ENCODE measurements around the gene PCYT1B.

PCYT1B gene

GRCh38 chrX:24646745-24647182, 383 bp downstream of the PCYT1B start:
- TF ChIP-seq CTCF (IDR thresholded peaks at IDR 0.05; ENCODE audit: borderline replicate concordance, extremely low read depth, low read length, poor library complexity, severe bottlenecking) (no peak), EZH2 (IDR thresholded peaks at IDR 0.05; ENCODE audit: borderline replicate concordance, low read depth, low read length, severe bottlenecking) (no peak)
- peak overlapping the region; percentile 57 for H3K9ac ChIP-seq (ENCODE audit: low read depth, low read length)
- DNase-seq (no peak), ATAC-seq (ENCODE audit: insufficient read depth, low read depth) (peak; percentile 47; the same call in 2 of the 3 replicates)
- peaks cover 28% of the 10 kb centered on the region for H3K4me1 ChIP-seq (ENCODE audit: insufficient read depth, low read length)
- no peaks in the 10 kb centered on the region for H4K20me1 ChIP-seq (ENCODE audit: insufficient read depth, low read length)
- H3K9me3 ChIP-seq (ENCODE audit: insufficient read depth, low read length, severe bottlenecking) = no peaks in the 10 kb centered on the region
- H3K79me2 ChIP-seq (ENCODE audit: insufficient read depth, low read length) = no peaks in the 10 kb centered on the region
- H3K4me3 ChIP-seq (ENCODE audit: low read depth in 1 of 2, low read length in 2 of 2) = peak overlapping the region; percentile 52 to 87; a peak in 3 of 4 replicates
- peak overlapping the region; percentile 80 for H3K27ac ChIP-seq (ENCODE audit: low read length)
- H3K27me3 ChIP-seq (ENCODE audit: insufficient read depth, low read length, poor library complexity) = no peaks in the 10 kb centered on the region
- no peaks in the 10 kb centered on the region for H3K36me3 ChIP-seq (ENCODE audit: insufficient read depth, low read length)
- peak overlapping the region; percentile 87 for H2AFZ ChIP-seq (ENCODE audit: low read depth, low read length)
- H3K4me2 ChIP-seq (ENCODE audit: insufficient read depth, low read length) = peak overlapping the region; percentile 89

DNA sequence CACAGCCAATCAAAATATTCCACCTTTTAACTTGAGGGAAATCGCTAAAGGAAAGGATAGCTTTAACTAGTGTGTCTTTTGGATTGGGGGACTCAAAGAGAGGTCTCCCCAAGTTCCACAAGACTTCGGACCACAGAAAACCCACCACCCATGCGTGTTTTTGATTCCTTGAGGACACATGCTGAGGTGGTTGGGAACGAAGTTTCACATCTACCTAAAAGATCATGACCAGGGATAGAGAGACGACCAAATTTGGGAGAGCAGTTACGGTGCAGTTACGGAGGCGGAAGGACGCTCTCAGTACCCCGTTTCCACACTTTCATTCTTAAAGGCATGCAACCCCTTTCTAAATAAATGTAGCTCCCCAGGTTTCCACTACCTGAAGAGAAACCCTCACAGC, 1.1 kb downstream of the PCYT1B start:
- H3K27me3 ChIP-seq (ENCODE audit: insufficient read depth, low read length, poor library complexity) = no peaks in the 10 kb centered on the region
- peak overlapping the region; percentile 69 for H2AFZ ChIP-seq (ENCODE audit: low read depth, low read length)
- H3K79me2 ChIP-seq (ENCODE audit: insufficient read depth, low read length) = no peaks in the 10 kb centered on the region
- H4K20me1 ChIP-seq (ENCODE audit: insufficient read depth, low read length) = no peaks in the 10 kb centered on the region
- H3K4me2 ChIP-seq (ENCODE audit: insufficient read depth, low read length) = peak overlapping the region; percentile 89
- TF ChIP-seq CTCF (IDR thresholded peaks at IDR 0.05; ENCODE audit: borderline replicate concordance, extremely low read depth, low read length, poor library complexity, severe bottlenecking) = no peak
- TF ChIP-seq EZH2 (IDR thresholded peaks at IDR 0.05; ENCODE audit: borderline replicate concordance, low read depth, low read length, severe bottlenecking) = no peak
- ATAC-seq (ENCODE audit: insufficient read depth, low read depth) (no peak), DNase-seq (no peak)
- H3K36me3 ChIP-seq (ENCODE audit: insufficient read depth, low read length) = no peaks in the 10 kb centered on the region
- peak overlapping the region; percentile 52 to 87; a peak in 3 of 4 replicates for H3K4me3 ChIP-seq (ENCODE audit: low read depth in 1 of 2, low read length in 2 of 2)
- H3K9me3 ChIP-seq (ENCODE audit: insufficient read depth, low read length, severe bottlenecking) = no peaks in the 10 kb centered on the region
- H3K27ac ChIP-seq (ENCODE audit: low read length) = peak overlapping the region; percentile 52; the same call in 1 of the 2 replicates
- peaks cover 28% of the 10 kb centered on the region for H3K4me1 ChIP-seq (ENCODE audit: insufficient read depth, low read length)
- peak overlapping the region; percentile 57 for H3K9ac ChIP-seq (ENCODE audit: low read depth, low read length)

DNA sequence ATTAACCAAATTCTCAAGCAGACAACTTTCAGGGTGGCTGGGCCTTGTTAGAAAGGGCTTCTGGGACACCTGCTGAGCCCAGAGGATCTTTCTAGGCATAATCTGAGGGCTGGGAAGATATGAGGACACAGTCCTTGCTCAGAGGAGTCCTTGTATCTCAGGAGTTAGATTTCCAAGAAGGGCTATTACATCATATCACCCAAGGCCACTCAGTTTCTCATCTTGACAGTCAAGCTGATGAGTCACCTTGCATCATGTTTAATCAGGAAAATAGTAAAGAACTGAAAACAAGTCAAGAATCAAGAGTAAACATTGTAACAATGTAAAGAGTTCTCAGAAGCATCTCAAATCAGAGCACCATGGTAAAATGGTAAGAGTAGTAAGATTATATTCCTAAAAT, 4.0 kb downstream of the PCYT1B start:
- no peak for ATAC-seq (ENCODE audit: insufficient read depth, low read depth)
- H3K4me3 ChIP-seq (ENCODE audit: low read depth in 1 of 2, low read length in 2 of 2) = no peak overlapping the region
- H3K27ac ChIP-seq (ENCODE audit: low read length) = no peak overlapping the region
- peaks cover 24% of the 10 kb centered on the region for H3K4me1 ChIP-seq (ENCODE audit: insufficient read depth, low read length)
- no peak for DNase-seq
- no peak for TF ChIP-seq EZH2 (IDR thresholded peaks at IDR 0.05; ENCODE audit: borderline replicate concordance, low read depth, low read length, severe bottlenecking)
- TF ChIP-seq CTCF (IDR thresholded peaks at IDR 0.05; ENCODE audit: borderline replicate concordance, extremely low read depth, low read length, poor library complexity, severe bottlenecking) = no peak
- no peak overlapping the region for H2AFZ ChIP-seq (ENCODE audit: low read depth, low read length)
- H3K9me3 ChIP-seq (ENCODE audit: insufficient read depth, low read length, severe bottlenecking) = no peaks in the 10 kb centered on the region
- no peak overlapping the region for H3K4me2 ChIP-seq (ENCODE audit: insufficient read depth, low read length)
- H3K79me2 ChIP-seq (ENCODE audit: insufficient read depth, low read length) = no peaks in the 10 kb centered on the region
- no peaks in the 10 kb centered on the region for H4K20me1 ChIP-seq (ENCODE audit: insufficient read depth, low read length)
- H3K36me3 ChIP-seq (ENCODE audit: insufficient read depth, low read length) = no peaks in the 10 kb centered on the region
- H3K27me3 ChIP-seq (ENCODE audit: insufficient read depth, low read length, poor library complexity) = no peaks in the 10 kb centered on the region
- H3K9ac ChIP-seq (ENCODE audit: low read depth, low read length) = no peak overlapping the region

GRCh38 chrX:24629701-24630100, 17.4 kb downstream of the PCYT1B start:
- no peaks in the 10 kb centered on the region for H3K9me3 ChIP-seq (ENCODE audit: insufficient read depth, low read length, severe bottlenecking)
- ATAC-seq (ENCODE audit: insufficient read depth, low read depth) (no peak), DNase-seq (no peak)
- no peaks in the 10 kb centered on the region for H3K4me1 ChIP-seq (ENCODE audit: insufficient read depth, low read length)
- no peak overlapping the region for H3K4me2 ChIP-seq (ENCODE audit: insufficient read depth, low read length)
- H4K20me1 ChIP-seq (ENCODE audit: insufficient read depth, low read length) = no peaks in the 10 kb centered on the region
- no peak overlapping the region for H3K4me3 ChIP-seq (ENCODE audit: low read depth in 1 of 2, low read length in 2 of 2)
- no peak overlapping the region for H3K27ac ChIP-seq (ENCODE audit: low read length)
- no peaks in the 10 kb centered on the region for H3K36me3 ChIP-seq (ENCODE audit: insufficient read depth, low read length)
- no peaks in the 10 kb centered on the region for H3K79me2 ChIP-seq (ENCODE audit: insufficient read depth, low read length)
- TF ChIP-seq EZH2 (IDR thresholded peaks at IDR 0.05; ENCODE audit: borderline replicate concordance, low read depth, low read length, severe bottlenecking) (no peak), CTCF (IDR thresholded peaks at IDR 0.05; ENCODE audit: borderline replicate concordance, extremely low read depth, low read length, poor library complexity, severe bottlenecking) (no peak)
- H3K27me3 ChIP-seq (ENCODE audit: insufficient read depth, low read length, poor library complexity) = no peaks in the 10 kb centered on the region
- no peak overlapping the region for H3K9ac ChIP-seq (ENCODE audit: low read depth, low read length)
- H2AFZ ChIP-seq (ENCODE audit: low read depth, low read length) = no peak overlapping the region

Measured in DND-41 (cell line).